ENCODE results near the gene TNS3. TPM values are rescaled to one million over a fixed set of nuclear protein-coding genes. Genes with fewer than 3 reads are reported as not detected.

The TNS3 gene
- total and polyA plus RNA-seq, 2 donors (not counting 1 experiment from before 2014, with no cell fraction given): 11.4 to 77.5 TPM

- no peak for DNase-seq
- Mint-ChIP-seq H3K9me3 (ENCODE audit: insufficient read depth) (peaks cover 3% of the 10 kb centered on the region), H3K27ac (no peak overlapping the region), H3K4me3 (no peak overlapping the region), H3K27me3 (no peaks in the 10 kb centered on the region), H3K4me1 (peaks cover 31% of the 10 kb centered on the region)
- Histone ChIP-seq H3K79me2 (ENCODE audit: control insufficient read depth, insufficient read depth, low read length) (no peaks in the 10 kb centered on the region), H3K36me3 (replicated peaks in 1 of 2; ENCODE audit: control extremely low read depth in 1 of 2, control insufficient read depth in 1 of 2, extremely low read depth in 1 of 2, insufficient read depth in 2 of 2, low read length in 1 of 2) (no peaks in the 10 kb centered on the region), H2AFZ (ENCODE audit: insufficient read depth, low read depth, low read length, poor library complexity, severe bottlenecking) (no peak overlapping the region), H3K4me3 (ENCODE audit: control extremely low read depth in 1 of 5, extremely low read depth in 1 of 5, insufficient read depth in 1 of 5, low read depth in 2 of 5, low read length in 4 of 5) (no peak overlapping the region), H3K9me3 (ENCODE audit: control extremely low read depth in 1 of 3, control insufficient read depth in 2 of 3, insufficient read depth in 1 of 3, low read length in 2 of 3) (peaks cover 1 to 55% (median 29%) of the 10 kb centered on the region in 3 donors), H4K20me1 (ENCODE audit: control insufficient read depth, insufficient read depth, low read length, poor library complexity, severe bottlenecking) (no peaks in the 10 kb centered on the region), H3K4me1 (ENCODE audit: control insufficient read depth in 2 of 2, insufficient read depth in 2 of 2, low read length in 2 of 2) (peaks cover 27 to 28% of the 10 kb centered on the region in 2 donors), H3K27me3 (replicated peaks in 1 of 4; ENCODE audit: control extremely low read depth in 1 of 4, control insufficient read depth in 3 of 4, insufficient read depth in 4 of 4, low read length in 3 of 4) (no peaks in the 10 kb centered on the region), H3K9ac (ENCODE audit: low read length) (no peak overlapping the region), H3K4me2 (replicated peaks; ENCODE audit: low read depth, low read length, poor library complexity, severe bottlenecking) (no peak overlapping the region), H3K27ac (ENCODE audit: low read length in 2 of 2) (no peak overlapping the region)
- intact Hi-C loops (cut with micrococcal nuclease): no loop called here
- TF ChIP-seq CTCF (IDR thresholded peaks at IDR 0.05) (no peak), EZH2 (IDR thresholded peaks at IDR 0.05; ENCODE audit: borderline replicate concordance, insufficient read depth, low read depth, low read length, poor library complexity, severe bottlenecking) (no peak)
- POLR2A ChIA-PET: no interaction called here
- ATAC-seq (ENCODE audit: low read depth): no peak
- CTCF ChIA-PET: no interaction called here
- 100% methylated on average over 2 of the region's 5 CpGs for WGBS (ENCODE audit: insufficient coverage)
Measured at GRCh38 chr7:47597379-47597778, 15.5 kb upstream of the TNS3 start.

DNA sequence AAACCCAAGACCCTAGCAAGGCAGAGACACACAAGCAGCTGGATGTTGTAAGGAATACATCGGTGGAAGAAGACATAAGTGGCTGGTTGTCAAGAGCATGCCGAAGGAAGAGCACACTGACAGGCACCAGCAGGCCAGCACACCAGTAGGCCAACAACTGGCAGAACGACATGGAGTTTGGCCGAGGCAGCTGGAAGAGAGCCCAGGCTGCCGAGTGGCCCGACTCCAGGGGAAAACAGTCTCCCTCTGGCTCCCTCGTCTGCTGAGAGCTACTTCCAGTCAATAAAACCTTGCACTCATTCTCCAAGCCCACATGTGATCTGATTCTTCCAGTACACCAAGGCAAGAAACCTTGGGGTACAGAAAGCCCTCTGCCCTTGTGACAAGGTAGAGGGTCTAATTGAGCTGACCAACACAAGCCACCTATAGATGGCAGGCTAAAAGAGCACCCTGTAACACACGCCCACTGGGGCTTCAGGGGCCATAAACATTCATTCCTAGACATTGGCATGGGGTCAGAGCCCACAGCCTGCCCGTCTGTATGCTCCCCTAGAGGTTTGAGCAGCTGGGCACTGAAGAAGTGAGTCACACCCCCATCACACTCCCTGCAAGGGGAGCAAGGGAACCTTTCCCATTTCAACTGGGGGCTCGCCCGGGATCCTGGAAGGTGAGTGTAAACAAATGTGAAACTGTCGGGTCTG lies 14.7 kb upstream of the TNS3 start:
- H3K4me1 Mint-ChIP-seq: peaks cover 24% of the 10 kb centered on the region
- intact Hi-C loops (cut with micrococcal nuclease): no loop called here
- H3K4me2 ChIP-seq (replicated peaks; ENCODE audit: low read depth, low read length, poor library complexity, severe bottlenecking): no peak overlapping the region
- peaks cover 3% of the 10 kb centered on the region for H3K9me3 Mint-ChIP-seq (ENCODE audit: insufficient read depth)
- H3K27me3 ChIP-seq (replicated peaks in 1 of 4; ENCODE audit: control extremely low read depth in 1 of 4, control insufficient read depth in 3 of 4, insufficient read depth in 4 of 4, low read length in 3 of 4): no peaks in the 10 kb centered on the region
- CTCF ChIA-PET: interaction anchor here (1.6 kb wide), 1 partner anchor 9 kb away, joined by 4 read pairs; no protein-coding TSS in a partner anchor
- H3K27me3 Mint-ChIP-seq: no peaks in the 10 kb centered on the region
- POLR2A ChIA-PET: no interaction called here
- no peak for TF ChIP-seq CTCF (IDR thresholded peaks at IDR 0.05)
- no peak for TF ChIP-seq EZH2 (IDR thresholded peaks at IDR 0.05; ENCODE audit: borderline replicate concordance, insufficient read depth, low read depth, low read length, poor library complexity, severe bottlenecking)
- H3K9ac ChIP-seq (ENCODE audit: low read length): no peak overlapping the region
- H3K27ac ChIP-seq (ENCODE audit: low read length in 2 of 2): no peak overlapping the region
- H3K4me3 Mint-ChIP-seq: no peak overlapping the region
- ATAC-seq (ENCODE audit: low read depth): no peak
- H3K9me3 ChIP-seq (ENCODE audit: control extremely low read depth in 1 of 3, control insufficient read depth in 2 of 3, insufficient read depth in 1 of 3, low read length in 2 of 3): peaks cover 1 to 55% (median 29%) of the 10 kb centered on the region in 3 donors
- no peak overlapping the region for H3K4me3 ChIP-seq (ENCODE audit: control extremely low read depth in 1 of 5, extremely low read depth in 1 of 5, insufficient read depth in 1 of 5, low read depth in 2 of 5, low read length in 4 of 5)
- peak; percentile 27 for DNase-seq
- H2AFZ ChIP-seq (ENCODE audit: insufficient read depth, low read depth, low read length, poor library complexity, severe bottlenecking): no peak overlapping the region
- no peaks in the 10 kb centered on the region for H4K20me1 ChIP-seq (ENCODE audit: control insufficient read depth, insufficient read depth, low read length, poor library complexity, severe bottlenecking)
- H3K36me3 ChIP-seq (replicated peaks in 1 of 2; ENCODE audit: control extremely low read depth in 1 of 2, control insufficient read depth in 1 of 2, extremely low read depth in 1 of 2, insufficient read depth in 2 of 2, low read length in 1 of 2): no peaks in the 10 kb centered on the region
- 93% methylated on average over 8 of the region's 12 CpGs for WGBS (ENCODE audit: insufficient coverage)
- H3K27ac Mint-ChIP-seq: no peak overlapping the region
- no peaks in the 10 kb centered on the region for H3K79me2 ChIP-seq (ENCODE audit: control insufficient read depth, insufficient read depth, low read length)
- peaks cover 20 to 21% of the 10 kb centered on the region in 2 donors for H3K4me1 ChIP-seq (ENCODE audit: control insufficient read depth in 2 of 2, insufficient read depth in 2 of 2, low read length in 2 of 2)

All from B cell (primary cell).